NCI-H2107 treated with DMSO at 0.1 percent for 48 hours (cell line): ENCODE results near the gene COL4A2.
"Not testable (repeated sequence)": the region's sequence is repeated elsewhere in the genome, so short reads cannot be mapped to it uniquely, and the experiment has no call there.

ENCODE experiments used
- DNase-seq: peaks from one replicate; lab custom pipeline; 2025; ENCODE audit not compliant: unreplicated experiment; lab: John Stamatoyannopoulos, UW

Gene COL4A2

DNA sequence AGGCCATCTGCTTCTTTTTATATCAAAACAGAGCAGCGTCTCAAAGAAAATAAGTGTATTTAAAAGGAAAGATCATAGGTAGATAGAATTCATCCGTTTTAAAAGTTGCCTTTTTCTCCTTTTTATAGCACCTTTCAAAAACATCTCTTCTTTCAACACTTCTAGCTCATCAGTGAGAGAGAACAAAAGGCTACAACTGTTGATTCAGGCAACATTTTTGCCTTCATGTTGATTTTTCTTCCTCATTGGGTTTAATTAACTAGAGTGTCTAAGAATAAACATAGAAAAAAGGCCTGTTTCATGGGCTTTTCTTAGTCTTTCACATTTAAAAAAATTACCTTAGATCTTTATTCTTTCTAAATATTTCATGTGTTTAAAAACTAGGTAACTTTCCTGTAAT is 13.6 kb downstream of the COL4A2 start:
- no peak for DNase-seq

DNA sequence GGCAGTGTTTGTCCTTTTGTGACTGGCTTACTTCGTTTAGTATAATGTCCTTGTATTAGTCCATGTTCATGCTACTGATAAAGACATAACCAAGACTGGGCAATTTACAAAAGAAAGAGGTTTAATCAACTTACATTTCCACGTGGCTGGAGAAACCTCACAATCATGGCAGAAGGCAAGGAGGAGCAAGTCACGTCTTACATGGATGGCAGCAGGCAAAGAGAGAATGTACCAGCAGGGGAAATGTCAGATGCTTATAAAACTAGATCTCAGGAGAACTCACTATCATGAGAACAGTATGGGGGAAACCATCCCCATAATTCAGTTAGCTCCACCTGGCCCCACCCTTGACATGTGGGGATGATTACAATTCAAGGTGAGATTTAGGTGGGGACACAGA is 14.5 kb downstream of the COL4A2 start:
- not testable (repeated sequence) for DNase-seq

DNA sequence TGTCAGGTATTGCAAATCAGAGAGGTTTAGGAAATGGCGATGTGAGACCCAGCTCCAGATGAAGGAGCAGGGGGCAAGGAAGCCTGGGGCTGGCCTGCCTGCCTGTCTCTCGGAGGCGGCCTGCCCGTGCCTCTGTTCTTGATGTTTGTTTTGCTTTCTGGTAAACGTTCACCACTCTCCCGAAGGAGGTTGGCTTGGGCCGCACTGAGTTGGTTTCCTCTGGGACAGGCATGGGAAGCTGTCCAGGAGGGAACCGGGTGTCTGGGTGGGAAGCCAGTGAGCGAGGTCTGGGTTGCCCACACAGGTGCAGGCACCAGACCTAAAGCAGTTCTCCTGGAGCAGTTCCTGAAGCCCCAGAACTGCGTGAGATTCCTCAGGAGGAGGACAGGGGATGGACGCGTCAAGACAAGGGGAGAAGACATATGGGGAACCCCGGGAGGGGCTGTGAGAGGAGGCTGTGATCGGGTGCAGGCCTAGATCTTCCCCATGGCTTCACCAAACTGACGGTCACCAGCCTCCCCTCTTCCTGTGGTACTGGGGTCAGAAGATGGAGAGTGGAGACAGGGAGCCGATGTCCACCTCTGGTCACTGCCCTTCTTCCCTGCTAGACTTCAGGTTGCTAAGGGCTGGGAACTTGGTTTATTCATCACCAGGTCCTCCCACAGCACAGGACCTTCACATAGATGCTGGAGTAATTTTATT is 15.2 kb downstream of the COL4A2 start:
- DNase-seq, result no peak

DNA sequence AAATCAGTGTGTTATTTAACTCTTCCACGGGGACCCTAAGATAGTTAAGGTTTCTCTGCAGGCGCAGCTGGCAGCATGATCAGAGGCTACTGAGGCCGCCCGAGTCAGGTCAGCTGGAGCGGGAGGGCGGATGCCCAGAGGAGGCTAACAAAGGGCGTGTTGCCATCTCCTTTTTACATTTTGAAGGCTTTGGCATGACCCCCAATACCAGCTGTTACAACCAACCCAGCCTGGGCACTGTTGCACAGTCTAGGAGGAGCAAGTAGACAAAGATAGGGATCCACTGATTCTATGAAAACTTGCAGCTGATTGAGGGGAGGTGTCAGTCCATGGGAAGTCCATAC is 15.7 kb downstream of the COL4A2 start:
- DNase-seq, result no peak

DNA sequence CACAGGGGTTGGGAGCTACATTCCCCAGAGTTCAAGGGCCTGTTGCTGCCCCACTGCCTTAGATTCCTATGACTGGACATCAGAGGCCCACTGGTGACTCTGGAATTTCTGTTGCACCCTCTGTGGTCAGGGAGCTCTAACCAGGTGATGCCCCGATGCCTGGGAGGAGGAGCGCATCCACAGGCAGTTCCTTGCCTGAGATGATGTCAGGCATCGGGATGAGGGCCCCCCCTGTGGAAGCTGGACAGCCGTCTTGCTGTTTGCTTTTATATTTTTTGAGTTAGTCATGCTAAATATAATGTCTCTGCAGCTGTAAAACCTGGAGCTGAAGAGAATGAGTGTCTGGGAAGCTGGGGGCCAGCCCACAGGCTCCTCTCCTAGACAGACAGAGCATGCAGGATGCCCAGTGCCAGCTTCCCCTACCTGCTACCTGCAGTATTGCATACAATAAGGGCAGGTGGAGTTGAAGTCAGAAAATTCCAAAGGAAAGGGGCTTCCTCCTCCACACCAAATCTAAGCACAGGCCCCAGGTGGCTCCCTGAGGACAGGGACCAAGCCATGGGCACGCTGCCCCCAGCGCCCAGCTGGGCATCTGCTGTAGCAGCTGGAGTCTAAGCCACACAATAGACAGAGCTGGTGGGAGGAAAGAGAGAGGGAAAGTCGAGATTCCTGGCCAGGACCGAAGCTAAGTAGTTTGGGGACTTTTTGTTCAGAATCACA is 16.2 kb downstream of the COL4A2 start:
- DNase-seq, result no peak

DNA sequence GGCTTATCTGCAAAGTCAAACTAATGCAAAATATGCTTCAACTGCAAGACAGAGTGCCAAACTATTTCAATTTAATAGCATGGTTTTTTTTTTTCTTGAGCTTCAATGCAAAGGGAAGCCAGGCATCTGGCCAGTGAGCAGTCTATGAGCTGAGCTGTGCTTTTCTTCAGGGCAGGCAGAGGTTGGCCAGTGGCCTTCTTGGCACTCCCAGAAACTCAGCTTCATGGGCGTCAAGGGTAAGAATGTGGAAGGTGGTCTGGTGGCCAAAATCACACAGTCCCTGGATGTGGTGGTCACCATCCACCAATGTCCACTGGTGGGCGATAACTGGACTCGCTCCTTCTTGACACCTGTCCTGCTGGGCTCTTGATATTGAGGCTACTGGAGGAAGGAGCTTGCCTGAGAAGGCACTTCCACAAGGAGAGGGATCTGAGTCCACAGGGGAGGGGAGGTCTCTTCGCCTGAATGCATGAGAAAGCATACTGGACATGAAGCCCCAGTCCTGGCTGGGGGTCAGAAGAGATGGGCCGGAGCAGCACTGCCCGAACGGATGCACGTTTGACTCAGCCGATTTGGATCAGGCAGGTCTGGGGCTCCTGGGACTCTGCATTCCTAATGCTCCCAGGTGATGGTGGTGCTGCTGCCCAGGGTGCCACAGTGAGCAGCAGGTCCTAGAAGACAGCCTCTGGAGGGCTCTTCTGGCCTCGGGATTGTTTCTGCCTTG is 17.1 kb downstream of the COL4A2 start:
- DNase-seq, result no peak

DNA sequence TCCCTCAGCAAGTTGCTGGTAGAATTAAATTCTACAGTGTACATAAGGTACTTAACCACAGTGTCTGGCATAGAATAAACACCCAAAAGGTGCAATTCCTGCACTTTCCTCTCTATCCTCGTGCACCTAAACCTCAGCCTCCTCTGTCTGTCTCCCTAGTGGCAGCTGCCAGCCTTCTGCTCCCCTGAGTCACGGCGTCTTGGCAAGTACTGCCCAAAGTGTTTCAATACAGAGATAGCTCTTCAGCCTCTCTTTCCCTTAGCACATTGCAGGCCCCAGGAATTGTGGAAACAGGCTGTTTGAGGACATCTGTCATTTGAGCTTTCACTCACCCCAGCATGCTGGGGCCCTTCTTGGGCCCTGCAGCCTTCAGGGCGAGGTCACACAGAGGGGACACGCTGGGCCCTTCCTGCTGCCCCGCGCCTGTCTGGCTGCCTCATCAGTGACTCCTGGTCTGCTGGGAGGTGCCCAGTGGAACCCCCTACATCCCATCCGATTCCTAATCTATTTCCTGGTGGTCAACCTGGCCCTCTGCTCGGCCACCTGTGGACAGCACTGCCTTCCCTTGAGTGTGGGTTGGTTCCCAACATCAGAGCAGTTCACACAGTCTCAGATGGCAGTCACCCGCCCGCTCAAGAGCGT is 19.3 kb downstream of the COL4A2 start:
- no peak for DNase-seq

DNA sequence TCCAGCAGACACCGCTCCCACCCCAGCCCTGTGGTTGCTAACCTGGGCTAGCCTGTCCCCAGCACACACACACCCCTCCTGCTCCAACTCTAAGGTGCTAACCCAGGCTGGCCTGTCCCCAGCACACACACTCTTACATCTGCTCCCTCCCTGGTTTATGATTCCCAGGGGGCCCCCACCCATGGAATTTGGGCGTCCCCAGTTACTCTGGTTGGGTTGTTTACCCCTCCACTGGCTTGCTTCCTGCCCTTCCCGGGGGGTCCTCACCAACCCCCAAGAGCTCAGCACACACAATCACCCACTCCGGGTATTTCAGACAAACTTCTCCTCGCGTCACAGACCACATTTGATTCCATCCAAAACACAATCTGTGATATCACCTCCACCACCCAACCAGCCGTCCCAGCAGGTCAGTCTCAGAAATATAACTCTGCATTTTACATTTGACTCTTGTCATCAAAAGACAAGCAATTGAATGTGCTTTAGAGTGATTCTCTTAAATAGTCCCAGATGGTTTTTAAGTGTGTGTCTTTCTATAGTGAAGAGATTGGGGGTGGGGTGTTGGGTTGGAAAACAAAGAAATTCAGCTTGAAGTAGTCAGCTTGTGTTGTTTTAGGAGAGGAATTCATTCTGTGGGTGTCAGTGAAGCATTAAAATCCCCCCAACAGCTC is 20.1 kb downstream of the COL4A2 start:
- DNase-seq, result peak; percentile 34

DNA sequence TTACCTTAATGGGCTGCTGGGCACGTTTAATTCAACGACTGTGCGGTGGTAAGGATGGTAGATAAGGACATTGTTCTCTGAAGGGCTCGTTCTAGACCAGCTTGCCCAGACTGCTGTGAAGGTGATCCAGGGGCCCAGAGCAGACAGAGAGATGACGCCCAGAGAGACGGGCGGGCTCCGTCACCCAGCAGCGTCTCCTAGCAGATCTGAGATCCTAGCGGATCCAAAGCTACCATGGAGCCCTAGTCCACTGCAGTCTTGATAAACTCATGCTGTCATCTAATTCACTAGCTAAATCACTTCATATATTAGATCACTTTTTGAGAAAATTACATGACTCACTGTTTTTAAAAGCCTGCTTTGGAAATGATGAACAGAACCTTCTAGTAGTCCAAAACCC is 21.5 kb downstream of the COL4A2 start:
- DNase-seq, result no peak

DNA sequence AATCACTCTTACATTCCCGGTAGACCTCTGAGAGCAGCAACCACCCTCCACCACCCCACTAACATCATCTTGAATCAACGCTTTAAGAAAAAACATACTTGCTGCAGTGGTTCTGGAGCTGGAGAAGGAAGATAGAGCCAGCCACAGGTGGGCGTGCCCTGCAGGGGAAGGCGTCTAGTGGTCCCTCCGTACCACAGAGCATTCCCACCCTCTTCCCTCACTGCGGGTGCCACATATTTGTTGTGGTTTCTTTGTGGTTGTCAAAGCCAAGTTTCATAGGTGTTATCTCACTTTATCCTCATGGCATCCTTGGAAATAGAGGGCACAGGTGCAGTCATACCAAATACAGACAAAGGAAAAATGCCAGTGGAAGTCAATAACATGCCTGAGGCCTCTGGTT is 22.2 kb downstream of the COL4A2 start:
- no peak for DNase-seq

DNA sequence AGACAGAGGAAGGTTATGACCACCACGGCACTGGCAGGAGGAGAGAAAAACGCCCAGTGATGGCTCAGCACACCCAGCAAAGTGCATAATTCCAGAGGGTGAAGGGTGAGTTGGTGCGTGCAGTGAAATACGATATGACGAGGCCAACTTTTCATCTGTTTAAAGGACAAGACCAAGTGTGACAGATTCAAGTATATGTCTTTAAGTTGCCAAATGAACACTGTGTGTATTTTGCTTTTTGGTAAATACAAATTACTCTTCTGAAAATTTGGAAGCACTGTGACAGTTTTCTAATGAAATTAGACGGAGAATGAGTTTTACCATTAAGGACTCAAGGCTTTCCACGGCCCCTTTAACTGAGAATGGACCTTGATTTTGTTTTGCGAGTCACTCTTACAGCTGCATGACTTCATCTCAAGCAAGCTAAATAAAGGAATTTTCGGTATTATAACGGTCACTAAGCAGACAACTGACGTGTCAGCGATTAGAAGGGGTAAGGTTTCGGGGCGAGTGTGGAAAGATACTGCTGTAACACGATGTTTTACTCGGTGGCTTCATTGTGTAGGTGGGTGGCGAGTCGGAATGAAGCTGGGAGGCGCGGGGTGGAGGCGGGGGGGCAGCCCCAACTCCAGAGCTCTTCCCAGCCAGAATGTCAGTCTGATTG is 22.8 kb downstream of the COL4A2 start:
- no peak for DNase-seq

DNA sequence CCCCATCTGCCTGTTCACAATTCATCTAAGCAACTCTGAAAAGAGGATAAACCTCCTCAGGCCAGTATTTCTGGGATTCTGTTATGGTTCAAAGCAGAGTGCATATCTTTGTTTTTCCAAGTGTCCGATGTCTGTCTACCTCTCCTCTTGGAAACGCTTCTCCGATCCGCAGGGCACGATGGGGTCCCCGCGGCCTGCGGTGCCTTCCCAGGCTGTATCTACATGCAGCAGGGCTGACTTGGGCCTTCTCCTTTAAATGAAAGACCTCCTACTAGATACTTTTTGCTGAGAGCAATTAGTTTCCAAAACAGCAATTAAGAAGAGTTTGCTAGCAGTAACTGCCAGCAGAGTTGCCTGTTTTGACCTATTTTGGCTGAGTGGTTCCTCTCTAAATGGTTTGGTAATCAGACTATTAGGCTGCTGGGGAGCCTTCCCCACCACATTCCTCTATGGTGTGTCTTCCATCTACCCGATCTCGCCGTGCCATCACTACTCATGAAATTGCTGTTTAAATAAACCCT is 23.5 kb downstream of the COL4A2 start:
- DNase-seq, result no peak

DNA sequence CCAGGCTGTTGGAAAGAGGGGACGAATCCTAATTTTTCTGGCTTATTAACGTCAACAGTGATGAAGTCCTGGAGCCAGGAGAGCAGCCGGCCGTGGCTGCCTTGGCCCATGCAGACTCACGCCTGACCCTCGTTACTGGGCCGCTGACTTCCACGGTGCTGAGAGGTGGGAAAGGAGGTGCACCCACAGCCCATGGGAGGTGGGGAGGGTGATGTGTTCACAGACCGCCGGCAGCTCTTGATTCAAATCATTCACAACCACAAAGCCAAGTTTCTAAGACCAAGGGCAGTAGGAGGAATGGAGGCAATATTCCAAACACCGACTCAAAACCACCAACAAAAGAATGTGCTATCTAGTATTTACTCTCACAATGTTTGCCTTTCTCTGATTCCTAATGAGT is 24.3 kb downstream of the COL4A2 start:
- no peak for DNase-seq

DNA sequence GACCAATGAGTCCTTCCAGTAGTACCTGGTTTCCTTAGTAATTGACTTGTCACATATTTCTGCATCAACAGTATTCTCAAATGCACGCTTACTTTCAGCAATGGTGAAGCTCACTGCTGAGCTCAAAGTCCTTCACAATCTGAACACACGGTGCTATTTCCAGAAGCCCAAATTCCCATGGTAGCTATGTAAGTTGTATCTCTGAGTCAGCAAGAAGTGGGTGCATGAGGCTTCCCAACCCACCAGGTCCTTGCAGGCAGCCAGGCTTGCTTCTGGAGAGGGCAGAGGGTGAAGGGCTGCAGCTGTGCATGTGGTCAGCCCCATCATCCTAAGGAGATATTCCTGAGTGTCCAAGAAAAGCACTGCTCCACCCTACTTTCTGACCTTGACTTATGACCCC is 25.7 kb downstream of the COL4A2 start:
- DNase-seq, result no peak

DNA sequence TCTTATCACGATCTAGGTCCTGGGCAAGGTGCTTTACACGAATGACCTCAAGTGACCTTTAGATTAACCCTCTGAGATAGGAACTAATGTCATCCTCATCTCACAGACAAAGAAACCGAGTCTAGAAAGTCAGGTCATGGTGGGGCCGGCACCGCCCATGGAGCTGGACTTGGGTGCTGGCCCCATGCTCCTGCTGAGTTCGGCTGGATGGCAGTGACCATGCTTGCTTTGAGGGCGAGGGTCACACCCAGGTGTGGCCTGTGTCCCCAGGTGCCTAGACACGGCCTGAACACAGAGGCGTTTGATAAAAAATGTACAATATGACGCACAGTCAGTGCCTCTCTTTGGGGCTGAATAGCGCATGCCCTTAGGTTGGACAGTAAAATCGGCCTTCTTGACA is 26.8 kb downstream of the COL4A2 start:
- no peak for DNase-seq

DNA sequence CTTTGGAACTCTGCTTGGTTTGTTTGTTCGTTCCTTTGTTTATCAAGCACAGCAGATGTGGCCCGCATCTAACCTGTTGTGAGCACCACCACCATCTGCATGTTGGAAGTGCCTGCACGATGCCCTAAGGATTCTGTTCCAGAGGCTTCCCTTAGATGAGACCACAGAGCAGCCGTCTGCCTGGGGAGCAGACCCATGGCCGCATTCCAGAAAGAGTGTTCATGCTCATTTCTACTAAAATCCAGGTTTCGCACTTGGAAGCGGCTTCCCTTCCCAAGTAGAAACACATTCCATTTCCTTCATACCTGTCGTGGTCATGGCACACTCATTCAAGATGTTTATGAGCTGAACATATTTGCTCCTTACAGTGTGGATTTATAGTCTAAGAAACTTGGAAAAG is 27.2 kb downstream of the COL4A2 start:
- DNase-seq, result no peak

DNA sequence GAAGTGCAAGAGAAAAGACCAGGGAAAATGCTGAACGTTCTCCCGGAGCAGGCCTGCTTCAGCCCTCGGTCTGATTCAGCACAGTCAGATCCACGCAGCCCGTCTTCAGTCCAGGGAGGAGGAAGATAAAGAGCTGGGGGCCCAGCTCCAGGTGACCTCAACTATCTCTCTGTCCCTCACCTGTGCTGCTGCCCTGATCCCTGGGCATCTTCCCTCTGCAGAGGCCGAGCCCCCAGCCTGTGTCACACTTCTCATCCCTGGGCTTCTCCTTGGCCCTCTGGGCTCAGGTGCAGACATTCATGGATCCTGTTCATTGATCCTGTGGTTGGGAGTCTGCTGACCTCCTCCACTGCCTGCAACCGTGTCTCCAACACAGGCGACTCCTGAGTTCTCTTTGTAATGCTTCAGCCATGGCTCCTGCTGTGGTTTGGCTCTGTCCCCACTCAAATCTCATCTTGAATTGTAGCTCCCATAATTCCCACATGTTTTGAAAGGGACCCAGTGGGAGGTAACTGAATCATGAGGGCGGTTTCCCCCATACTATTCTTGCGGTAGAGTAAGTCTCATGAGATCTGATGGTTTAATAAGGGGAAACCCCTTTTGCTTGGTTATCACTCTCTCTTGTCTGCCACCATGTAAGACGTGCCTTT is 27.9 kb downstream of the COL4A2 start:
- DNase-seq, result no peak

DNA sequence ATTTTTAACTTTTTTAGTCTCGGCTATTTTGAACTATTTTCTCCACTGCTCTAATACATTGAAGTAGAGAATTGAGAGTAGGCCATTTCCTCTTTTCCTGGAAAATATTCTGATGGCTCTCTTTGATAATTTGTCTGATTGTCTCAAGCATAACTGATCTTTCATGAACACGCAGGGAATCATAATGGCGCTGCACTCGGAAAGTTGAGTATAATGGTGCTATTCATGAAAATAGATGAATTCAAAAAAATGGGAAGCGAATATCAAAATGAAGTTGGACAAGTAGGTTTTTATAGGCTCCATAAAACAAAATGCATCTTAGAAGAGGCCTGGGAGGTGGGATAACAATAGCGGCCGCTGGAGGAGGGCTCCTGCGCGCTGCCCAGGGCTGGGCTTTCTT is 29.0 kb downstream of the COL4A2 start:
- no peak for DNase-seq

DNA sequence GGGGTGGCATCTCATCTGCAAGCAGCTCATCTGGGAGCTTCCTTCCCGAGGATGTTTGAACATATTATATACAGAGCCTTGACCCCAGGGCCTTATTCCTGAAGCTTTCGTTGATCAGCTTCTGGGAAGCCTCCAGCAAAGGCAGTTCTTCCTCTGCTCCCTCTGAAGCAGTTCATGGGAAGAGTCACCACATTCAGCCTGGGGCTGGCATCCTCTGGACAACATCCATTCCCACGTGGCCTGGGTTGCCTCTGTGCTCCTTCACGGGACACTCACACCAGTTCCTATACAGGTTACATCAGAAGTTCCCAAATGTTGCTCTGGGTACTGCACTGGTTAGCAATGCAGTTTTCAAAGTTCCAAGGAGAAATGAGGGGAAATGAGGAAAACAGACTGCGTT is 29.6 kb downstream of the COL4A2 start:
- DNase-seq, result no peak

DNA sequence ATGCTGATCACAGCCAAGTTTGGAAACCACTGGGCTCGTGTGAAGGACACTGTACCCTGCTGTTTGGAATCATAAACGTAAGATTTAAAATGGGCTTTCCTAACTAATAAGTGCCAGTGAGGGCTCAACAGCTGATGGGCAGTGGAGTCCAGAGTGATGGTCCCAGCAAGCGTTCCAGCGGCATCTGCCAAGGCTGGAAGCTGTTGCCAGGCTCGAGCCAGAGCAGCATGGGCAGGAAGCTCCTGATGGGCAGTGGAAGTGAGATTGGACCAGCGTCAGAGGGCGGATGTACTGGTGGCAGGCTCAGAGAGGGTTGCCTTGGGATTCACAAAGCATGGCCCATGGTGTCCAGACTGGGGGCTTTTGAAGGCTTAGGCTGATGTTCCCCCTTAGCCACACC is 30.2 kb downstream of the COL4A2 start:
- no peak for DNase-seq
